Left forelimb (tissue), 1 donor: ENCODE measurements around the gene SLITRK5.
A peak's percentile ranks its signal among the peaks of the same experiment; 100 is the strongest.

Experiments used
- DNase-seq: peaks from one replicate; pipeline ENCODE4 v3.0.0-alpha.2; 2018; ENCODE audit warnings: low spot score

SLITRK5 gene

DNA sequence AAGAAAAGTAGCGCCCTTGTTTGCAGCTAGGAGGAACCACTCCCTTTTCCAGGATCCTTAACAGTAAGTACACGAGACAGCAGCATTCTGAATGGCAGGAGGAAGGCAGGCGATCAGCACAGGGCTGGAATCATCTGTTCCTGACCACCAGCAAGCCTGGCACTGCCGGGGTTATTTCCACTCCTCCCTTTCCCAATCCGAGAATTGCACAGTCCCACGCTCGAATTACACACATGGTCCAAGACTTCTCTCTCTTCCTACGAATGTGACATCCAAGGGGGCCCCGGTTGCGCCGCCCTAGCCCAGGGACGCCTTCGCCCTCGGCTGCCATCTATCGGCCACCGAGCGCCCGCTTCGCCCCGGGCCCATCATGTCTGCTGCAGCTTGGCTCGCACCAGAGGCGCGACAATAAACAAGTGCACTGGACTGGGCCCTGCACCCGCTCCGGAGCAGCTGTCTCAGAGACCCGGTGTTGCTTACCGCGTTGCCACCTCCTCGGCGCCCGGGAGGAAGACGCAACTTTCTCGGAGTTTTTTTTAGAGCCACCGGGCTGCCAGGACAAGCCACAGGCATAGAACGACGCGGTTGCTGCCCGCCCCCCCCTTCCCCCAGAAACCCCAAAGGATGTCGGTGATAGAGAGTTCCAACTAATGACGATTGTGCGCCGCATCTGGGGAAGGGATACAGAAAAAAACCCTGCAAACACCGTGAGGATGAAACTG is at the start of gene SLITRK5:
Gene SLITRK5, plus strand, starts transcription at position 341 of the 722 bp plus-strand sequence. CDS start 4,018 bp downstream, outside the sequence.
- DNase-seq = peak; percentile 92

GRCh38 chr13:87622971-87623370 is 48.2 kb upstream of the SLITRK5 start:
- DNase-seq = no peak

DNA sequence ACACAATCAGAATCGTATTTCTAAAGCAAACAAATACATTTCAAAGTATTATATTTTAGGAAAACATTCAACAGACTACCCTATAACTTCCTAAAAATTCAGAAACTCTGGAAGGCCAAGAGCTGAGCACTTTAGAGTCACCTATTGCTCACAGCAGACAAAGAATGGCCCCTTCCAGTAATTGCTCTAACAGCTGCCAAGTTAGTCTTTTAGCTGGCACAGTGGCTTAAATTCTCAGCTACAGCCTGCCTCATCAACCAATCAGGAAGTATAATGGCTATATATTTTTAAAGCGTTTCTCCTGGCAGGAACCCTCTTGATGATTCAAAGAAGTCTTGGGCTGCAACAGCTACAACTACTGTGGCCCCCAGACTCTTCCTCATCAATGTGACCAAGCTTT is 14.9 kb upstream of the SLITRK5 start:
- DNase-seq = no peak

GRCh38 chr13:87661471-87661870 is 9.7 kb upstream of the SLITRK5 start:
- DNase-seq = no peak

- DNase-seq = no peak
Observed at GRCh38 chr13:87666831-87667230, 4.3 kb upstream of the SLITRK5 start.

DNA sequence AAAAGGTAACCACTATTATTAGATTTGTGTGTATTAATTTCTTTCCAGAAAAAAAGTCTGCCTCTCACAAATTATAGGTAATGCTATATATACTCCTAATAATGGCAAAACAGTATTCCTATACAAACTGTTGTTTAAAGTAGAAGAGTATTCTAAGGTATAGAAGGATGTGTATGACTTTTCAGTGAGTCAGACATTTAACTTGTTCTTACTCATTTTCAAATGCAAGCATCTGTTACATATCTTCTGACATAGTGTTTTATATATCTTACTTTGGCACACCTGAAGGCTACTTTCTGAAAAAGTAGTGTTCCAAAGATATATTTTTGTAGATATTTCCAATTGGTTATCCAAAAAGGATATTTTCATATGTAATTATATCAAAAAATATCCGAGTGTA is 3.5 kb upstream of the SLITRK5 start:
- DNase-seq = no peak

GRCh38 chr13:87669379-87669978 is 1.7 kb upstream of the SLITRK5 start:
- DNase-seq = no peak

- peak; percentile 76 for DNase-seq
Observed at GRCh38 chr13:87671753-87672605, 808 bp downstream of the SLITRK5 start.

DNA sequence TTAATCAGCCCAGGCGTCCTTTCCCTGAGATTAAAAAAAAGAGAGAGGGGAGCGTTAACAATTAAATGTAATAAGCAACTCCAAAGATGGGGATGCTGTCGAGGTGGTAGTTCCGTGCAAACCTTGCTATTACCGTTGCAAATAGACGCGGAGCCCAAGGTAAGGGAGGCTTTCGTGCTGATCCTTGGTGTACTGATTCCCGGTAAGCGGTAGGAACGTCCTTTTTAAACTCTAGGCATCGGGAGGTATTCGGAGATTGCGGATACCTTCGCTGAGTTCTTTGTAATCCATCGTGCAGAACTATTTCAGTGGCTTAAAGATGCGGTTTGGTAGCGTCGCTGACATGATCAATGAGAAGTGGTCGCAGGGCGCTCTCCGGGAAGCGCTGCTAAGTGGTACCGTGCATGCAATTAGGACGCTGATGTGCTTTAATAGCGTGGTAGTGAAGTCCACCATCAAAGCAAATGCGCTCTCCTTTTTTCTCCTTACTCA is 3.1 kb downstream of the SLITRK5 start:
- no peak for DNase-seq

- no peak for DNase-seq
Observed at GRCh38 chr13:87675851-87676250, 4.7 kb downstream of the SLITRK5 start.

DNA sequence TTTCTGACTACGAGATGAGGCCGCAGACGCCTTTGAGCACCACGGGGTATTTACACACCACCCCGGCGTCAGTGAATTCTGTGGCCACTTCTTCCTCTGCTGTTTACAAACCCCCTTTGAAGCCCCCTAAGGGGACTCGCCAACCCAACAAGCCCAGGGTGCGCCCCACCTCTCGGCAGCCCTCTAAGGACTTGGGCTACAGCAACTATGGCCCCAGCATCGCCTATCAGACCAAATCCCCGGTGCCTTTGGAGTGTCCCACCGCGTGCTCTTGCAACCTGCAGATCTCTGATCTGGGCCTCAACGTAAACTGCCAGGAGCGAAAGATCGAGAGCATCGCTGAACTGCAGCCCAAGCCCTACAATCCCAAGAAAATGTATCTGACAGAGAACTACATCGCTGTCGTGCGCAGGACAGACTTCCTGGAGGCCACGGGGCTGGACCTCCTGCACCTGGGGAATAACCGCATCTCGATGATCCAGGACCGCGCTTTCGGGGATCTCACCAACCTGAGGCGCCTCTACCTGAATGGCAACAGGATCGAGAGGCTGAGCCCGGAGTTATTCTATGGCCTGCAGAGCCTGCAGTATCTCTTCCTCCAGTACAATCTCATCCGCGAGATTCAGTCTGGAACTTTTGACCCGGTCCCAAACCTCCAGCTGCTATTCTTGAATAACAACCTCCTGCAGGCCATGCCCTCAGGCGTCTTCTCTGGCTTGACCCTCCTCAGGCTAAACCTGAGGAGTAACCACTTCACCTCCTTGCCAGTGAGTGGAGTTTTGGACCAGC is 5.3 kb downstream of the SLITRK5 start:
- DNase-seq = no peak

- DNase-seq = no peak
Observed at GRCh38 chr13:87677043-87677495, 5.9 kb downstream of the SLITRK5 start.

DNA sequence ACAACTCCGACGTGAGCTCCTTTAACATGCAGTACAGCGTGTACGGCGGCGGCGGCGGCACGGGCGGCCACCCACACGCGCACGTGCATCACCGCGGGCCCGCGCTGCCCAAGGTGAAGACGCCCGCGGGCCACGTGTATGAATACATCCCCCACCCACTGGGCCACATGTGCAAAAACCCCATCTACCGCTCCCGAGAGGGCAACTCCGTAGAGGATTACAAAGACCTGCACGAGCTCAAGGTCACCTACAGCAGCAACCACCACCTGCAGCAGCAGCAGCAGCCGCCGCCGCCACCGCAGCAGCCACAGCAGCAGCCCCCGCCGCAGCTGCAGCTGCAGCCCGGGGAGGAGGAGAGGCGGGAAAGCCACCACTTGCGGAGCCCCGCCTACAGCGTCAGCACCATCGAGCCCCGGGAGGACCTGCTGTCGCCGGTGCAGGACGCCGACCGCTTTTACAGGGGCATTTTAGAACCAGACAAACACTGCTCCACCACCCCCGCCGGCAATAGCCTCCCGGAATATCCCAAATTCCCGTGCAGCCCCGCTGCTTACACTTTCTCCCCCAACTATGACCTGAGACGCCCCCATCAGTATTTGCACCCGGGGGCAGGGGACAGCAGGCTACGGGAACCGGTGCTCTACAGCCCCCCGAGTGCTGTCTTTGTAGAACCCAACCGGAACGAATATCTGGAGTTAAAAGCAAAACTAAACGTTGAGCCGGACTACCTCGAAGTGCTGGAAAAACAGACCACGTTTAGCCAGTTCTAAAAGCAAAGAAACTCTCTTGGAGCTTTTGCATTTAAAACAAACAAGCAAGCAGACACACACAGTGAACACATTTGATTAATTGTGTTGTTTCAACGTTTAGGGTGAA is 6.6 kb downstream of the SLITRK5 start:
- DNase-seq = no peak

DNA sequence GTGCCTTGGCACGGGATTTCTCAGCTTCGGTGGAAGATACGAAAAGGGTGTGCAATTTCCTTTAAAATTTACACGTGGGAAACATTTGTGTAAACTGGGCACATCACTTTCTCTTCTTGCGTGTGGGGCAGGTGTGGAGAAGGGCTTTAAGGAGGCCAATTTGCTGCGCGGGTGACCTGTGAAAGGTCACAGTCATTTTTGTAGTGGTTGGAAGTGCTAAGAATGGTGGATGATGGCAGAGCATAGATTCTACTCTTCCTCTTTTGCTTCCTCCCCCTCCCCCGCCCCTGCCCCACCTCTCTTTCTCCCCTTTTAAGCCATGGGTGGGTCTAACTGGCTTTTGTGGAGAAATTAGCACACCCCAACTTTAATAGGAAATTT is 7.2 kb downstream of the SLITRK5 start:
- no peak for DNase-seq

DNA sequence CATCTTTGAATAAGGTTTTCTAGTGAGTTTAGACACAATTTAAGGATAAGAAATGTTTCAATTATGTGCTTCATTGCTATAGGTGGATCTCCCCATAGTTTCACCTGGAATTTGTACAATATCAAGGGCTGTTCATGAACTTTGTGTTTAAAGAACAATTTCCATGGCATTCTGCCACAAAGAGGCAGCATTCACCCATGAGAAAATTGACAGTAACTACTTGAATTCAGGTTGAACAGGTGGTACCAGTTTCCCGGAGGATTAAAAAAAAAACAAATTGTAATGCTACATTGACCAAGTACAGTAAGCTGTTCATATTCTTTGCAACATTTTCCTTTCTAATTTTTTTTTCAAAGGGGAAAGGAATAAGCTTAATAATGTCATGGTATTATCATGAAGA is 9.1 kb downstream of the SLITRK5 start:
- DNase-seq = no peak

GRCh38 chr13:87684850-87685742 is 13.9 kb downstream of the SLITRK5 start:
- no peak for DNase-seq

GRCh38 chr13:87696458-87696857 is 25.3 kb downstream of the SLITRK5 start:
- DNase-seq = no peak

- DNase-seq = no peak
Observed at GRCh38 chr13:87698268-87698667, 27.1 kb downstream of the SLITRK5 start.

DNA sequence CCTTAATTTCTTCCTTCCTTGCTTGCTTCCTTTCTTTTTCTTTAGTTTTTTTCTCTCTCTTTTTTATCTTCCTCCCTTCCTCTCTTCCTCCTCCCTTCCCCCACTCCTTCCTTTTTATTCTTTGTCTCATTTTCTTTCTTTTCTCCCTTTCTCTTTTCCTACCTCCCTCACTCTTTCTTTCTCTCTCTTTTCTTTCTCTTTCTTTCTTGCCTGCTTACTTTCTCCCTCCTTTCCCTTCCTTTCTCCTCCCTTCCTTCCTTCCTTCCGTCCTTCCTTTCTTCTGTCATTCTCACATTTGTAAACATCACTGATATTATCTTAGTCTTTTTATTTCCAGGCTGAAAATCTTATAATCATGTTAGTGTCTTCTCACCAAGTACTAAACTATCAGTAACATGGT is 38.8 kb downstream of the SLITRK5 start:
- no peak for DNase-seq

DNA sequence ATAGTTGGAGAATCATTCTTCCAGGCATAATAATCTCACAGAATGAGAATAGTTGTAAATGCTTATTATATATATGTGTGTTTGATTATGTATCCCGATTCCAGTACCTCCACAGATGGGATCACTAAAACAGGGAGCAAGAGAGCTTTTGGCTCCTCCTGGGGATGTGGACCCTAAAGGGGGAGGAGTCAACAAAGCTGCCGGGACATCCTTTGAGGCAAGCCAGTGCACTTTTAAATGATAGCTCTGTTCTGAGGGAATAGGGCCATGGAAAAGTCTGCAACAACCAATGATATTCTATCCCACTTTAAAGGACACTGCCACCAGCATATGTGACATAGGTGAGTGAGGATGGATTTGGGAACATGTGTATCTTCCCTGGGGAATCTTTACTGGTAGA is 40.8 kb downstream of the SLITRK5 start:
- DNase-seq = no peak
